Retinal pigment epithelial cell (primary cell): ENCODE measurements around the gene LPCAT4.
"Not testable (repeated sequence)": the region's sequence is repeated elsewhere in the genome, so short reads cannot be mapped to it uniquely, and the experiment has no call there.

Source experiments
- DNase-seq: peaks from one replicate; pipeline ENCODE4 v3.0.0-alpha.2; 2010; ENCODE audit warnings: low read depth
- H3K4me3 ChIP-seq: 2 replicates; pipeline ENCODE4 v1.5.1; 2011; ENCODE audit warnings: mild to moderate bottlenecking, low read length, control low read depth, moderate library complexity
- CTCF ChIP-seq: conservative IDR thresholded peaks from 2 replicates; pipeline ENCODE4 v1.5.1; 2011; ENCODE audit warnings: low read depth, low read length, control low read depth, inconsistent platforms

LPCAT4 gene

GRCh38 chr15:34367101-34368081 lies at the start of gene LPCAT4:
Gene LPCAT4 (minus strand): TSS chr15:34367196. CDS start chr15:34367100, 96 bp downstream.
- TF ChIP-seq CTCF: peak; percentile 86
- peak; percentile 47 for DNase-seq

GRCh38 chr15:34409511-34409910 lies 42.5 kb upstream of the LPCAT4 start:
- H3K4me3 ChIP-seq, DNase-seq: not testable (repeated sequence)

More at GRCh38 chr15:34367101-34368081, at the start of gene LPCAT4:
- peak within 1 kb of the TSS; percentile 82 for H3K4me3 ChIP-seq

GRCh38 chr15:34408973-34409372 lies 42.0 kb upstream of the LPCAT4 start:
- not testable (repeated sequence) for H3K4me3 ChIP-seq, DNase-seq

GRCh38 chr15:34403899-34404298 lies 36.9 kb upstream of the LPCAT4 start:
- not testable (repeated sequence) for H3K4me3 ChIP-seq, DNase-seq

- DNase-seq, H3K4me3 ChIP-seq: not testable (repeated sequence)
These were observed 36.2 kb upstream of the LPCAT4 start for GRCh38 chr15:34403160-34403598.

GRCh38 chr15:34397637-34398259 lies 30.8 kb upstream of the LPCAT4 start:
- DNase-seq, H3K4me3 ChIP-seq: not testable (repeated sequence)

- not testable (repeated sequence) for H3K4me3 ChIP-seq, DNase-seq
These were observed 26.0 kb upstream of the LPCAT4 start for GRCh38 chr15:34392981-34393380.

- H3K4me3 ChIP-seq, DNase-seq: not testable (repeated sequence)
These were observed 22.6 kb upstream of the LPCAT4 start for GRCh38 chr15:34389594-34390086.

- H3K4me3 ChIP-seq, DNase-seq: not testable (repeated sequence)
These were observed 15.0 kb upstream of the LPCAT4 start for GRCh38 chr15:34381829-34382521.

GRCh38 chr15:34380491-34380890 lies 13.5 kb upstream of the LPCAT4 start:
- DNase-seq, H3K4me3 ChIP-seq: not testable (repeated sequence)

GRCh38 chr15:34376856-34377255 lies 9.9 kb upstream of the LPCAT4 start:
- H3K4me3 ChIP-seq: no peak overlapping the region
- DNase-seq: no peak
- TF ChIP-seq CTCF: no peak

GRCh38 chr15:34375541-34375940 lies 8.5 kb upstream of the LPCAT4 start:
- DNase-seq, H3K4me3 ChIP-seq: not testable (repeated sequence)
